SH-SY5Y (cell line): ENCODE data around the gene PDZD2.

Source experiments
- GATA2 ChIP-seq: IDR thresholded peaks from 2 replicates; pipeline ENCODE4 v1.6.1; 2011; ENCODE audit warnings: mild to moderate bottlenecking, low read depth, low read length
- GATA3 ChIP-seq: IDR thresholded peaks from 2 replicates; pipeline ENCODE4 v1.6.1; 2011; ENCODE audit warnings: low read depth, mild to moderate bottlenecking, low read length, moderate library complexity

PDZD2 gene

DNA sequence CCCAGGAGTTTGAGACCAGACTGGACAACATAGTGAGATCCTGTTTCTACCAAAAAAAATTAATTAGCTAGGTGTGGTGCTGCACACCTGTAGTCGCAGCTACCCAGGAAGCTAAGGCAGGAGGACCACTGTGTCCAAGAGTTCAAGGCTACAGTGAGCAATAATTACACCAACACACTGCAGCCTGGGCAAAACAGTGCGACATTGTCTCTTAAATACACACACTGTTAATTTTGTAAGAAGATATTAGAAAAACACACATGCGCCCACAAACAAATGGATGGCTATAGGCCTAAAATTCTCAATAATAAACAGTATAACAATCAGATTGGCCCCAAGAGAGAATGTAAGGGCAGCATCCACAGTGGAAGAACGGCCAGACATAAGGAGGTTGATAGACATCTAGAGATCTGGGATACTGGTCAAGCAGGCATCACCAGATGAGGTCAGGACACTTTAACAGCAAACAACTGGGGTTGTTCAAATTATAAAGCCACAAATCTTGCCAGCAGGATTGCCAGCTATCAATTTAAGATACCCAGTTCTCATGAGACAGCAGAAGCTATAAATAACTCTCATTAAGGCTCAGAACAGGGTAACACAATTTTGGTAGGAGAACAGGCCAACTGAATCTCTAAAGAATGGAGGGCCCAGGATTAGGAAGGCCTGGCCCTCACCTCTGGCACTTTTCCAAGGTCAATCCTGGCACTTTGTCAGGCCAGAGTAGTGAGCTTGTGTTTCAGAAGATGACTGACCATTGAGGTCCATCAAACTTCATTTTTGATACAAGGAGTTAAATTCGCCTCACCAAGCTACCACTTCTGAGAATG, 505.7 kb downstream of the PDZD2 start:
- no peak for TF ChIP-seq GATA3
- TF ChIP-seq GATA2 = no peak

DNA sequence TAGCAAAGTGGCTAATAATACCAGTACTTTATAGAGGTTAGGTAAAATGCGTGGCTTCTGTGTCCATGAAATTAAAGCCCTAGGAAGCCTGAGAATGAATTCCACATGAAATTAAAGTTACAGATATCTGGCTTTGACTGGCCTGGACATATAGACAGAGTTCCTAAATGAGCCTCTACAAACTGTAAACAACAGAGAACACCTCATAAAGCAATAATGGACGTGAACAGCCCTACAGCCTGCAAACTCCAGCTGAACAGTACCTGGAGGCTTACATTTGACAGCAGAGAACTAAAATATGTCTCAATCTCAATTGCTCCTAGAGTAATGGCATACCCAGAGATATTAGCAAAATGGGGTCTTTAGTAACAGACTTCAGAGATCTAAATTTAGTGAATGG, 506.4 kb downstream of the PDZD2 start:
- TF ChIP-seq GATA3 (no peak), GATA2 (no peak)

DNA sequence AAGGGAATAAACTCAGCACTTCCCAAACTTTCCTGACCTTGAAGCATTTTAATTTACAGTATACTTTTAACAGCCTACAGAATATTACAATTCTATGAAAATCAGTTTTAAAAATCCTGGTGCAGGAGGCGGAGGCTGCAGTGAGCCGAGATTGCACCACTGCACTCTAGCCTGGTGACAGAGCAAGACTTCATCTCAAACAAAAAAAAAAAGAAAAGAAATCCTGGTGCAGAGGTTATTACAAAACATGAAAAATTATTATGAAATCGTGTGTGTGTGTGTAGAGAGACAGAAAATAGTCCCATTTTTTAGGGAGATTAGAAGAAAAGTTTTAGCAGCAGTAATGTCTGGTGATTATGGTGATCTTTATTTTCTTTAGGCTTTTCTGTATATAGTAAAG, 508.3 kb downstream of the PDZD2 start:
- no peak for TF ChIP-seq GATA2
- TF ChIP-seq GATA3 = no peak

DNA sequence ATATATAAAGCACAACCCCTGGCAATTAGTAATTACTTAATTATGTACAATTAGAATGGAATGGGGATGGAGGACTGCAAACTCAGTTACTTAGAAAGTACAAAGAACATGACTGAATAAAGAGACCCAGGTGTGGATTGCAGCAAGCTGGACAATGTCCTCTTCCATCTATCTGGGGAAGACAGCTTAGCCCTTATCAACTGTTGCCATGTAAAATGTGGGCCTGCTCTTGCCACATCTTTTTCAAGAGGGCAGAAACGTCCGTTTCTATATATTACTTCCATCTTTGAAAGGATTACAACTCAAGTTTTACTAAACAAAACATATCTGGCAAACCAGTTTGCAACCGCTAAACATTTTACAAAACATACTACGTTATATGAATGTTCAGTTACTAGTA, 509.0 kb downstream of the PDZD2 start:
- no peak for TF ChIP-seq GATA3
- no peak for TF ChIP-seq GATA2

DNA sequence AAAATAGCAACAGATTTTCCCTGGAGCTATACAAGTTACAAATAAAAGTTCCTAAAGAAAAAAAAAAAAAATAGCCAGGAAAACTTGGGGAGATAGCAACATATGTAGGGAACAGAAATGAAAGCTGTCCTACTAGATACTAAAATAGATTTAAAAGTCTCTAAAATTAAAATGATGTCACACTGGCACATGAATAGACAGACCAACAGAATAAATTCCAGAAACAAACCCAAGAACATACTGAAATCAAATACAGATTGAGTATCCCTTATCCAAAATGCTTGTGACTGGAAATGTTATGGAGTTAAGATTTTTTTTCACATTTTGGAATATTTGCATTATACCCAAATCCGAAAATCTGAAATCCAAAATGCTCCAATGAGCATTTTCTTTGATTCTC, 511.4 kb downstream of the PDZD2 start:
- TF ChIP-seq GATA2 = no peak
- no peak for TF ChIP-seq GATA3

DNA sequence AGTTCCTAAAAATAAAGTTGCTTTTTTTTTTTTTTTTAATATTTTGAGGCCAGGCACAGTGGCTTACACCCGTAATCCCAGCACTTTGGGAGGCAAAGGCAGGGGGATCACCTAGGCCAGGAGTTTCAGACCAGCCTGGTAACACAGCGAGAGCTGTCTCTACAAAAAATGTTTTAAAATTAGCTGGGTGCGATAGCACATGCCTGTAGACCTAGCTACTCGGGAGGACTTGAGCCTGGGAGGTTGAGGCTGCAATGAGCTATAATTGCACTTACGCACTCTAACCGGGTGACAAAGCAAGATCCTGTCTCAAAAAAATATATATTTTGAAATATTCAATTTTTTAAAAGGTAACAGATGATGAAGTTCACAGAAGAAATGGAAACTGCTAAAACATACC, 512.3 kb downstream of the PDZD2 start:
- no peak for TF ChIP-seq GATA2
- no peak for TF ChIP-seq GATA3

DNA sequence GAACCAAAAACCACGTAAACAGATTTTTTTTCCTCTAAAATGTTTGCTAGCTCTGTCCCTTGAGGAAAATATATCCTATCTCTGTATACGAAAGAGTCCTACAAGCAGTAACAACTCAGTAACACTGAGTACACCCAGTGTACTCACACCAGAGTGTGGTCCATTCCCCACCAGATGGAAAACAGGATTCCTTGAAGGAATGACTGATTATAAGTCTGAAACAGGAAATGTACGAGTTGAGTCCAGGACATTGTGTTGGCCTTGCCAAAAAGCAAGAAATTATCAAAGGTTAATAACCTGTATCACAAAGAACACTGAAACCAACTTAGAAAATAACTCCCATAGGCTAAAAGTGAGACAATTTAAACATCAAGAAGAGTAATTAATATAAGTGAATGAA, 514.8 kb downstream of the PDZD2 start:
- TF ChIP-seq GATA2 (no peak), GATA3 (no peak)

DNA sequence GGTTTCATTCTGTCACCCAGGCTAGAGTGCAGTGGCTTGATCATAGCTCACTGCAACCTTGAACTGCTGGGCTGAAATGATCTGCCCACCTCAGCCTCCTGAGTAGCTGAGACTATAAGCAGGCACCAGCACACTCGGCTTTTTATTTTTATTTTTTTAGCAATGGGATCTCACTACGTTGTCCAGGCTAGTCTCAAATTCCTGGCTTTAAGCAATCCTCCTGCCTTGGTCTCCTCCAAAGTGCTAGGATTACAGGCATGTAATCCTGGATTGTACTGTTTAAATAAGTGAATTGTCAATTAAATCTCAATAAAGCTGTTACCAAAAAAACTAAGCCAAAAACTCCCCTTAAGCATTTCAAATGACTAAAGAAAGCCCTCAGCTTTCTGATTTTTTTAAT, 516.3 kb downstream of the PDZD2 start:
- TF ChIP-seq GATA2 (no peak), GATA3 (no peak)

DNA sequence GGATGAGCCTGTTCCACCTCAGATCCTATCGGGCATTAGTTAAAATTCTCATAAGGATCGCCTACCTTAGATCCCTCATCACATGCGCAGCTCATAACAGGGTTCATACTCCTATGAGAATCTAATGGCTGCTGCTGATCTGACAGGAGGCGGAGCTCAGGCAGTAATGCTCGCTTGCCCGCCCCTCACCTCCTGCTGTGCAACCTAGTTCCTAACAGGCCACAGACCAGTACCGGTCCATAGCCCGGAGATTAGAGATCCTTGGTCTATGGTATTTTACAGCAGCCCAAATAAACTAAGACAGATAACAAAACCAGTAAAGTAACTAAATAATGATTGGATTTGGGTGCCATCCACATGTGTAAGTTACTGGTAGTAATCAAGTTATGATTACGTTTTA, 517.7 kb downstream of the PDZD2 start:
- TF ChIP-seq GATA2 = no peak
- TF ChIP-seq GATA3 = no peak

DNA sequence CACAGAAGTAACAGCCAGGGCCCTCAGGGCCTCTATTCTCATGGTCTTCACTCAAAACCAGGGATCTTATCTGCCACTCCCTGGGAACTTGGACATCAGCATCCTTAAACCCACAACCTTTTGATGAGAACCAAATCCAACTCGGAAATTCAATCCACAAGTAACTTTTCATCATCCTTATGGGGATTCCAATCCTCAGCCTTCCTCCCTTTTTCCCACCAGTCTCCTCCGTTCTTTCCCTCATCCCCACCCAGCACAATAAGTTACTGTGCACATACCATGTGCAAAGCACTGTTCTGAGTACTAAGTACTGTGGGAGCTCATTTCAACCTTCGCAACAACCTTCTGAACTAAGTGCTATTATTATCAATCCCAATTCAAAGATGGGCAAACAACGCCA, 518.1 kb downstream of the PDZD2 start:
- no peak for TF ChIP-seq GATA2
- TF ChIP-seq GATA3 = no peak

DNA sequence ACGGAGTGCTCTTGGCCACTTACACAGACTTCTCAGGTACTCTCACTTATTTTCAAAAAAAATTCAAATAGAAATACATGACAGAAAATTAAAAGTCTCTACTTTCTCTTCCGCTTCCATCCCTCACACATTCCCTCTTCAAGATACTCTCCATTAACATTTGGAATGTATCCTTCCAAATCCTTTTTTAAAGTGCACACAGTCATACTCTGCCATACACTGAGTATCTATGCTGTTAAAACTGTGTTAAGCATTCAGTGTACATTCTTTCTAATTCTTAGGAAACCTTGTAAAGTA, 519.7 kb downstream of the PDZD2 start:
- no peak for TF ChIP-seq GATA3
- no peak for TF ChIP-seq GATA2

DNA sequence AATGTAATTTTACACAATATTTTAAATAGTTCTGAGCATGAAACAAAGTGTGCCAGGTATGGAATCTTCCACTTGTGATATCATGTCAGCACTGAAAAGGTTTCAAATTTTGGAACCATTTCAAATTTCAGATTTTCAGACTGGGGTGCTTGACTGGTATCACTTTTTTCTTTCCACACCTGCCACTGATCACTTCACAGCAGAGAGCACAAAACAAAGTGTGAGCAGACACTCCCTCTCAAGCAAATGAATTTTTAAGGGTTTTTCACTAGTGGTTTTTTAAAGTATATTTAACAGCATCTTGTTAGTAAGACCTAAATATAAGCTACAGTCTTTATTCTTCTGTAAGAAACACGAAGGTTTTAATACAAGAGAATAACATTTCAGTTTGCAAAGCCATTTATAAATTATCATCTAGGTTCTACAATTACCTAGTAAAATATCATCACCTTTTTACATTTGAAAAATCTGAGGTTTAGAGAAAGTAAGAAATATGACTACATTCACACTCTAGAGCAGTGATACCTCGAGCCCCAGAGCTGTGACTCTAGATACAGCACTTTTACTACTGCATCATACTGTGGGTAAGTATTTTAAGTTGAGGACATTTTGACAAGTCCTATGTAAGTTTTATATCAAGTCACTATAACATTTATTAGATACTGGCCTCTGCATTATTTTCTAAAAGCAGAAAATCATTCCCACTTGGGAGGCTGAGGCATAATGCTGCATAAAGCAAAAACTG, 520.6 kb downstream of the PDZD2 start:
- TF ChIP-seq GATA3 (no peak), GATA2 (no peak)

DNA sequence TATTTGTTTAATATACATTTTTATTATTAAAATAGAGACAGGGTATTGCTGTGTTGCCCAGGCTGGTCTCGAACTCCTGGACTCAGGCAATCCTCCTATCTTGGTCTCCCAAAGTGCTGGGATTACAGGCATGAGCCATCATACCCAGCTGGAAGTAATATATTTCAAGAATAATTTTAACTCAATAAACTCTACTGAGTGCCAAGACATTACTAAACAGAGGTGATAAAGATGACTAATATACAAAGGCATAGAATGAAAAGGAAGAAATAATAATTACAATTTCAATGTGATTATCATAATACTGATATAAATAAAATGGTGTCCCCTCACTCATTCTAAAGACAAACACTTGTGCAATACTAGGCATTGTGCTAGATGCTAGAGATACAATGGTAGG, 521.3 kb downstream of the PDZD2 start:
- TF ChIP-seq GATA3 (no peak), GATA2 (no peak)
